Right lobe of liver (tissue), 4 donors: ENCODE results near the gene ITFG2.

Source experiments
- POLR2A ChIP-seq: fragments of 450-650 bp; IDR thresholded peaks from one replicate; pipeline ENCODE4 v1.6.1; 2017; ENCODE audit warnings: antibody characterized with exemption, mild to moderate bottlenecking
- TF ChIP-seq, protein P1 (sequence below), 4 donors: fragments of 200-600 bp in 3 of 4; fragments of 450-650 bp in 1 of 4; IDR thresholded peaks; one replicate each; pipeline versions ENCODE4 v1.5.1 to v1.8.0; 2016 to 2022; ENCODE audit warnings: antibody characterized with exemption in 4 of 4, mild to moderate bottlenecking in 2 of 4
- donor health status: DM: no; HTN: no; CAD: no.
- donor health status: DM: no; HTN: no; CAD: no.
- donor health status: DM: no; HTN: yes; CAD: no.

GRCh38 chr12:2835691-2836403 is 23.4 kb downstream of the ITFG2 start:
- TF ChIP-seq, protein P1, sequence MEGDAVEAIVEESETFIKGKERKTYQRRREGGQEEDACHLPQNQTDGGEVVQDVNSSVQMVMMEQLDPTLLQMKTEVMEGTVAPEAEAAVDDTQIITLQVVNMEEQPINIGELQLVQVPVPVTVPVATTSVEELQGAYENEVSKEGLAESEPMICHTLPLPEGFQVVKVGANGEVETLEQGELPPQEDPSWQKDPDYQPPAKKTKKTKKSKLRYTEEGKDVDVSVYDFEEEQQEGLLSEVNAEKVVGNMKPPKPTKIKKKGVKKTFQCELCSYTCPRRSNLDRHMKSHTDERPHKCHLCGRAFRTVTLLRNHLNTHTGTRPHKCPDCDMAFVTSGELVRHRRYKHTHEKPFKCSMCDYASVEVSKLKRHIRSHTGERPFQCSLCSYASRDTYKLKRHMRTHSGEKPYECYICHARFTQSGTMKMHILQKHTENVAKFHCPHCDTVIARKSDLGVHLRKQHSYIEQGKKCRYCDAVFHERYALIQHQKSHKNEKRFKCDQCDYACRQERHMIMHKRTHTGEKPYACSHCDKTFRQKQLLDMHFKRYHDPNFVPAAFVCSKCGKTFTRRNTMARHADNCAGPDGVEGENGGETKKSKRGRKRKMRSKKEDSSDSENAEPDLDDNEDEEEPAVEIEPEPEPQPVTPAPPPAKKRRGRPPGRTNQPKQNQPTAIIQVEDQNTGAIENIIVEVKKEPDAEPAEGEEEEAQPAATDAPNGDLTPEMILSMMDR (IDR thresholded peaks at IDR 0.05) = no peak
- TF ChIP-seq POLR2A = no peak
